GM12801 (cell line): ENCODE results near the gene USP27X.

Source experiments
- TF ChIP-seq, protein P1 (sequence below): IDR thresholded peaks from one replicate; pipeline ENCODE4 v1.5.1; 2011; ENCODE audit warnings: control low read depth; ENCODE audit not compliant: insufficient read length; ENCODE audit errors: extremely low read depth

USP27X gene

DNA sequence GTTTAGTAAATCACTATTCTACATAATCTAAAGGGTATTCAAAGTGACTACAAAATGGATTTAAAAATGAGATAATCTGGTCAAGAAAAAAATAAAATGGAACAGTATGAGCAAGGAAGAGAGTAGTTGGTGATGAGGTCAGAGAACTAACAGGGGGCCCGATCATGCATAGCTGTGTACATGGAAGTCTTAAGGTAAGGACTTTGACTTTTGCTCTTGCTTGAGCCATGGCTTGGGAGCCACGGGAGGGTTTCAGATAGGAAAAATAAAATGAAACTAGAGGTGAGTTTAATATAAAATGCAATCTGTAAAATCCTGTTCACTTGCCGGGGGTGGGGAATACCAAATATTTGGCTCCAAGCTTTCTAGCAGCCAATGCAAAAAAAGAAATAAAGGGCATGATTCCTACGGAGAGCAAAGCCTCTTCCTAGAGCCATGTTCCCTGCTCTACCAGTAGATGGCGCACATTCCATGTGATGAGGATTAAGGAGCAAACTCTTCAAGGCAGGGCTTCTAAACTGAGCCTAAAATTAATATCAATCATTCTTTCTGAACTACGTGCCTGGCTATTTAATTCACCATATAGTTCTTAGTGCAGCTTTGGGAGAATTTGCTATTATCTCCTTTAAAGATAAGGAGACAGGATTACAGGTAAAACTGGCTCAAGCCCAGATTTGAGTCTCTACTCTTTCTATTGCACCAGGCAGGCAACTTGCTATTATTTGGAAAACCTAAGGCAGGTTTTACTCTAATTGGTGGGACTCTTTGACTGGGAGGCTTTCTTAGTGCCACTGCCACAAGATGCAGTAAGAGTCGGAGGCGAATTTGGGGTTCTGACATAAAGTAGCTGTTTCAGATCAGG is 36.3 kb downstream of the USP27X start:
- TF ChIP-seq, protein P1, sequence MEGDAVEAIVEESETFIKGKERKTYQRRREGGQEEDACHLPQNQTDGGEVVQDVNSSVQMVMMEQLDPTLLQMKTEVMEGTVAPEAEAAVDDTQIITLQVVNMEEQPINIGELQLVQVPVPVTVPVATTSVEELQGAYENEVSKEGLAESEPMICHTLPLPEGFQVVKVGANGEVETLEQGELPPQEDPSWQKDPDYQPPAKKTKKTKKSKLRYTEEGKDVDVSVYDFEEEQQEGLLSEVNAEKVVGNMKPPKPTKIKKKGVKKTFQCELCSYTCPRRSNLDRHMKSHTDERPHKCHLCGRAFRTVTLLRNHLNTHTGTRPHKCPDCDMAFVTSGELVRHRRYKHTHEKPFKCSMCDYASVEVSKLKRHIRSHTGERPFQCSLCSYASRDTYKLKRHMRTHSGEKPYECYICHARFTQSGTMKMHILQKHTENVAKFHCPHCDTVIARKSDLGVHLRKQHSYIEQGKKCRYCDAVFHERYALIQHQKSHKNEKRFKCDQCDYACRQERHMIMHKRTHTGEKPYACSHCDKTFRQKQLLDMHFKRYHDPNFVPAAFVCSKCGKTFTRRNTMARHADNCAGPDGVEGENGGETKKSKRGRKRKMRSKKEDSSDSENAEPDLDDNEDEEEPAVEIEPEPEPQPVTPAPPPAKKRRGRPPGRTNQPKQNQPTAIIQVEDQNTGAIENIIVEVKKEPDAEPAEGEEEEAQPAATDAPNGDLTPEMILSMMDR: no peak

DNA sequence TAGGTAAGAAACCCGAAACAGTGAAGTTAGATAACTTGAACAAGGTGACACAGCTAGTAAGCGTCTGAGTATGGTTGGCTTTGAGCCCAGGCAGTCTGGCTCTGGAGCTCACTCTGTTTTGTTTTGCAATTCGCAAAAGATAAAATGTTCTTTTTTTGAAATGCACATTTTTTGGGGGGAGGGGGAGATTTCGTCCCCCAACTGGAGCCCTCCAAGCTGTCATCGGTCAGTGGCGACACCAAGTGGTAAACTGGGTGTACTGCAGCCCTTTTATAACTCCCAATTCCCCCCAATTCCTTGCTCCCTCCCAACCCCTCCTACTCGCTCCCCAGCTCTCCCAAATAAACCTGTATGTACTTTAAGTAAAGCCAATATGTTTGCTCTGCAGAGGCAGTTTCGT is 40.3 kb downstream of the USP27X start:
- TF ChIP-seq, protein P1: no peak

DNA sequence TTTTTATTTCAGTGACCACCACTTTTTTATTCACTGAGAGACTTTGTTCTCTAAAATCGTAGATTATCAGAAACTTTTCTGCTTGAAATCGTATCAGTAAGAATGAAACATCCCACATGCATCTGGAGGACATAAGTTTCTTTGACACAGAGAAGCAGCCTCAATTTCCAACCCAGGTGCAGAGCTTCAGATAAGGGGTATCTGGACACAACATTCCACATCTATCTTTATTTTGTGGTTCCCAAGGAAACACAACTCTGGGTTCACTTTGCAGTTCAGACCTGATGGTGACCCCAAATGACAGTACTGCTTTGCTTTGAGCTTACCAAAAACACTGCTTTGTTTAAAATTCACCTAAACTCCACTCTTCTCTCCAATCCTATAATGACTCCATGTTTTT is 41.8 kb downstream of the USP27X start:
- TF ChIP-seq, protein P1: no peak

GRCh38 chrX:49922291-49923241 is 43.3 kb downstream of the USP27X start, which contains the start of gene CLCN5:
Gene CLCN5, plus strand, starts transcription at chrX:49922596. Its CDS starts 2,703 bp downstream, at chrX:49925299.
- TF ChIP-seq, protein P1: no peak

DNA sequence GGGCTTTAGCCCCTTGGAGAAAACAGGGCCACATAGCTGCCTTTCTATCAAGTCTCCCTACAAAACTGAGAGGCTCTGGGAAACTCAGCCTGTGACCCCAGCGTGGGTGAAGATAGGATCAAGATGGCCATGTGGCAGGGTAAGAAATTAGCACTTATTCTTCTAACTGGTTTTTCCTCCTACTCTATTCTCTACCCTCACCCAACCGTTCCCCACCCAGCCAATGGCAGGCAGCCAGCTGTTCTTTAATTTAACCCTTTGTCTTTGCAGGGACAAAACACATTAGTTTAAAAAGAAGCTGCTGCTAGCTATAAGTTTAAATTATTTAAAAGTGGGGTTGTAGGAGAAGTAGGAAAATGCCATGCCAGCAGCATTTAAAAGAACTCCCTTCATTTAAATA is 45.9 kb downstream of the USP27X start:
- TF ChIP-seq, protein P1: no peak

GRCh38 chrX:49930039-49930438 is 50.8 kb downstream of the USP27X start:
- TF ChIP-seq, protein P1: no peak
